ENCODE results near the gene ARHGAP28.

Gene ARHGAP28

GRCh38 chr18:6775237-6775636, 45.7 kb downstream of the ARHGAP28 start:
- TF ChIP-seq CTCF (IDR thresholded peaks at IDR 0.05) = no peak
- Histone ChIP-seq H3K4me1 (ENCODE audit: control insufficient read depth in 1 of 2, insufficient read depth in 1 of 2, low read depth in 1 of 2, low read length in 1 of 2) (no peaks in the 10 kb centered on the region), H3K9me3 (no peaks in the 10 kb centered on the region), H3K27ac (no peak overlapping the region), H3K36me3 (no peaks in the 10 kb centered on the region), H3K27me3 (no peaks in the 10 kb centered on the region), H3K4me3 (ENCODE audit: low read depth in 1 of 2, low read length in 1 of 2) (no peak overlapping the region)

GRCh38 chr18:6775702-6776101, 46.2 kb downstream of the ARHGAP28 start:
- no peak for TF ChIP-seq CTCF (IDR thresholded peaks at IDR 0.05)
- H3K36me3 ChIP-seq = no peaks in the 10 kb centered on the region
- no peaks in the 10 kb centered on the region for H3K27me3 ChIP-seq
- H3K4me3 ChIP-seq (ENCODE audit: low read depth in 1 of 2, low read length in 1 of 2) = no peak overlapping the region
- H3K27ac ChIP-seq = no peak overlapping the region
- H3K9me3 ChIP-seq = no peaks in the 10 kb centered on the region
- H3K4me1 ChIP-seq (ENCODE audit: control insufficient read depth in 1 of 2, insufficient read depth in 1 of 2, low read depth in 1 of 2, low read length in 1 of 2) = no peaks in the 10 kb centered on the region

DNA sequence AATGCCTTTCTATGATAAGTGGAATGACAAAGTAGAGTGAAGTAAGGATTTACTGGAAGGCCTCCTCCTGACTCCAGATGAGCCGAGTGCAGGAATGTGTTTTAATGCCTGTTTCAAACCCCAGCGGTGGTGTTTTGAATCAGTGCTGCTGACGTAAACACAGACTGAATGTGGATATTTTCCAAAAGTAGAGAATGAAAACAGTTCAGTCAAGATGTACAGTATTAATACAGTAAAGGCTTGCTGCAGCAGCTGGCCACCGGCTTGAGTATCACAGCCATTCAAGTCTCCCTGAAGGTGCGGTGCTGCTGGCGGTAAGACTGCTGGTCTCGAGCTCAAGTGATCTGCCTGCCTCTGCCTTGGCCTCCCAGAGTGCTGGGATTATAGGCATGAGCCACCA, 46.7 kb downstream of the ARHGAP28 start:
- no peaks in the 10 kb centered on the region for H3K9me3 ChIP-seq
- no peak overlapping the region for H3K27ac ChIP-seq
- TF ChIP-seq CTCF (IDR thresholded peaks at IDR 0.05) = no peak
- no peak overlapping the region for H3K4me3 ChIP-seq (ENCODE audit: low read depth in 1 of 2, low read length in 1 of 2)
- no peaks in the 10 kb centered on the region for H3K4me1 ChIP-seq (ENCODE audit: control insufficient read depth in 1 of 2, insufficient read depth in 1 of 2, low read depth in 1 of 2, low read length in 1 of 2)
- H3K27me3 ChIP-seq = no peaks in the 10 kb centered on the region
- no peaks in the 10 kb centered on the region for H3K36me3 ChIP-seq

GRCh38 chr18:6777509-6777908, 48.0 kb downstream of the ARHGAP28 start:
- Histone ChIP-seq H3K4me1 (ENCODE audit: control insufficient read depth in 1 of 2, insufficient read depth in 1 of 2, low read depth in 1 of 2, low read length in 1 of 2) (no peaks in the 10 kb centered on the region), H3K4me3 (ENCODE audit: low read depth in 1 of 2, low read length in 1 of 2) (no peak overlapping the region), H3K9me3 (no peaks in the 10 kb centered on the region), H3K27me3 (no peaks in the 10 kb centered on the region), H3K27ac (no peak overlapping the region), H3K36me3 (no peaks in the 10 kb centered on the region)
- no peak for TF ChIP-seq CTCF (IDR thresholded peaks at IDR 0.05)

DNA sequence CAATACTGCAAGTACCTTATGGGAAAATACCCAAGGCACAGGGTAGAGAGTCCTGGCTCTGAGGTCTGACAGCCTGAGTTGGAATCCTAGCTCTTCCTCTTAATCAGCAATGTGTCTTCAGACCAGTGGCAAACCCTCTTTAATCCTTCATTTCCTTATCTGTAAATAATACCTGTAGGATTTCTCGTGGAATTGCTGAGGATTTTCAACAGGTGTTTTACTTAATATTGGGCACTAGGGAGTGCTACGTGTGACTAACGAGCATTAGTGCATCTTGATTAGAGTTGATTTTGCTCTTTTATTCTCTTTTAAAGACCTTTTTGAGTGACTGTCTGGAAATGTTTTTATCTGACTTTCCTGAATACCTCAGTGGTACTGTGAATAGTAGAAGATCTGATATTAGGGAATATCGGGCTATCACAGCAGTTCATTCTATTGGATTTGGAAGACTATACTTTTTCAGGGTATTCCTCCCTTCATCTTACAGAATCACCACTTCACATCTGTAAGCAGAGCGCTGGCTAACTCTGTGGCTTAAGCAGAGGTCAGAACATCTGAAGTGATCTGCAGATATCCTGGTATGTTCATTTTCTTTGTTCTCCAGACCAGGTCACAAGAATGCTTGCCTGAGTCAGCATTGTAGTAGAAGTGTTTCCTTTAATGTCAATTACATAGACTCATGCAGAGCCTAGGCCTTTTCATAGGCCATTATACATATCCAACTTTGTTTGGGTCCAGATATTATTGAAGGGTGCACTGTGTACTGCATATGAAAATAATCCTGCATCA, 49.1 kb downstream of the ARHGAP28 start:
- Histone ChIP-seq H3K27me3 (no peaks in the 10 kb centered on the region), H3K9me3 (no peaks in the 10 kb centered on the region), H3K4me1 (ENCODE audit: control insufficient read depth in 1 of 2, insufficient read depth in 1 of 2, low read depth in 1 of 2, low read length in 1 of 2) (no peaks in the 10 kb centered on the region), H3K36me3 (no peaks in the 10 kb centered on the region), H3K4me3 (ENCODE audit: low read depth in 1 of 2, low read length in 1 of 2) (no peak overlapping the region), H3K27ac (no peak overlapping the region)
- TF ChIP-seq CTCF (IDR thresholded peaks at IDR 0.05) = no peak
